ENCODE data around the gene CAMK2N1. TPM values are rescaled to one million over a fixed set of nuclear protein-coding genes. Genes with fewer than 3 reads are reported as not detected.
A peak's percentile ranks its signal among the peaks of the same experiment; 100 is the strongest.

The CAMK2N1 gene
- total RNA-seq, 4 donors from 2014 or later: 3.2 to 12.2 (median 8.1) TPM

GRCh38 chr1:20478057-20478635, 7.9 kb downstream of the CAMK2N1 start:
- WGBS, 2 donors: 82 to 85% methylated on average over 5 of the region's 5 CpGs
- no peak for DNase-seq
- Histone ChIP-seq H3K9me3 (no peaks in the 10 kb centered on the region), H3K4me1 (no peaks in the 10 kb centered on the region), H3K27me3 (no peaks in the 10 kb centered on the region), H3K4me3 (replicated peaks in 1 of 3) (no peak overlapping the region), H3K36me3 (no peaks in the 10 kb centered on the region), H3K27ac (no peak overlapping the region)
- no peak for TF ChIP-seq POLR2A (IDR thresholded peaks at IDR 0.05)
- TF ChIP-seq CTCF (IDR thresholded peaks at IDR 0.05): no peak
- intact Hi-C loops (cut with DNase I): no loop called here

- intact Hi-C loops (cut with DNase I): no loop called here
- no peak for TF ChIP-seq POLR2A (IDR thresholded peaks at IDR 0.05)
- TF ChIP-seq CTCF (IDR thresholded peaks at IDR 0.05): no peak
- WGBS, 2 donors: 46 to 52% methylated on average over 10 of the region's 10 CpGs
- Histone ChIP-seq H3K27me3 (no peaks in the 10 kb centered on the region), H3K4me3 (replicated peaks in 1 of 3) (no peak overlapping the region), H3K36me3 (no peaks in the 10 kb centered on the region), H3K9me3 (no peaks in the 10 kb centered on the region), H3K4me1 (no peaks in the 10 kb centered on the region), H3K27ac (no peak overlapping the region)
- no peak for DNase-seq
Measured at GRCh38 chr1:20477348-20478056, 8.5 kb downstream of the CAMK2N1 start.

GRCh38 chr1:20476265-20477038, 9.6 kb downstream of the CAMK2N1 start:
- Histone ChIP-seq H3K27me3 (no peaks in the 10 kb centered on the region), H3K9me3 (no peaks in the 10 kb centered on the region), H3K36me3 (no peaks in the 10 kb centered on the region), H3K27ac (no peak overlapping the region), H3K4me1 (no peaks in the 10 kb centered on the region), H3K4me3 (replicated peaks in 1 of 3) (no peak overlapping the region)
- peak in 1 of 2 donors; percentile 16 for DNase-seq
- no peak for TF ChIP-seq CTCF (IDR thresholded peaks at IDR 0.05)
- no peak for TF ChIP-seq POLR2A (IDR thresholded peaks at IDR 0.05)
- 14 to 19% methylated on average over 19 to 24 of the region's 33 CpGs for WGBS, 2 donors
- intact Hi-C loops (cut with DNase I): no loop called here

- Histone ChIP-seq H3K4me3 (replicated peaks in 1 of 3) (no peak overlapping the region), H3K27ac (no peak overlapping the region), H3K4me1 (no peaks in the 10 kb centered on the region), H3K36me3 (no peaks in the 10 kb centered on the region), H3K27me3 (no peaks in the 10 kb centered on the region), H3K9me3 (no peaks in the 10 kb centered on the region)
- TF ChIP-seq CTCF (IDR thresholded peaks at IDR 0.05) (no peak), POLR2A (IDR thresholded peaks at IDR 0.05) (no peak)
- DNase-seq: no peak
- WGBS, 2 donors: 65 to 69% methylated on average over 7 of the region's 7 CpGs
- intact Hi-C loops (cut with DNase I): no loop called here
Measured at GRCh38 chr1:20474996-20475395, 11.0 kb downstream of the CAMK2N1 start.
